Tibial nerve (tissue), 4 donors: ENCODE measurements around the gene TASL.

Source experiments
- EP300 ChIP-seq, 2 donors: sonication (generic); formaldehyde crosslinking; IDR thresholded peaks; one replicate each; pipeline ENCODE4 v1.6.1; 2017; ENCODE audit warnings: antibody characterized with exemption in 2 of 2, mild to moderate bottlenecking in 1 of 2
- TF ChIP-seq, protein P1 (sequence below), 5 experiments: fragments of 200-600 bp in 3 of 5; fragments of 450-650 bp in 2 of 5; sonication (generic) in 3 of 5; IDR thresholded peaks; one replicate each; pipeline ENCODE4 v1.5.1; 2016 to 2019; ENCODE audit warnings: antibody characterized with exemption in 5 of 5, mild to moderate bottlenecking in 3 of 5, moderate library complexity in 2 of 5

DNA sequence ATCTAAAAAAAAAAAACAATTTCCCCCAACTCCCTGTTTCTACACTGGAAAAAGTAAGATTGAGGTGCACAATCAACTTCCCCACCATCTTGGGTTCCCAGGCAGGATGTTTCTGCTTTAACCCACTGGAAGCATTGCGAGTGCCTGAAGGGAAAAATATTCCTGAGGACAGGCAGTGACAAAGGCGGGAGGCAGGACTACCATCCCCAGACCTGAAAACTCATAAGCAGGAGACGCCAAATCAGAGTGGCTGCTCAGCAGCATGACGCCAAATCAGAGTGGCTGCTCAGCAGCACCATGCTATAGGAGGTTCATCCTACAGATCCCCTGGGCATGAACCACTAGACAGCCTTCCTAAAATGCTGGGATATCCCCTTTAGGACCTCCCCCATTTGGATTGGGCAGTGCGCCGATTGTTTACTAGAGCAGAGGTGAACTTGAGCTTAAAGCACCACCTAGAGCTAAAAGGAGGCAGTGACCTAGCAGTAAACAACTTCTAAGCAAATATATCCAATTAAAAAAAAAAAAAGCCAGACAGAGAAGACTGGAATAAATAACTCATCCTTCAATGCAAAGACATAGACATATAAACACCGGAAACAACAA lies 40.7 kb upstream of the TASL start:
- TF ChIP-seq, protein P1, sequence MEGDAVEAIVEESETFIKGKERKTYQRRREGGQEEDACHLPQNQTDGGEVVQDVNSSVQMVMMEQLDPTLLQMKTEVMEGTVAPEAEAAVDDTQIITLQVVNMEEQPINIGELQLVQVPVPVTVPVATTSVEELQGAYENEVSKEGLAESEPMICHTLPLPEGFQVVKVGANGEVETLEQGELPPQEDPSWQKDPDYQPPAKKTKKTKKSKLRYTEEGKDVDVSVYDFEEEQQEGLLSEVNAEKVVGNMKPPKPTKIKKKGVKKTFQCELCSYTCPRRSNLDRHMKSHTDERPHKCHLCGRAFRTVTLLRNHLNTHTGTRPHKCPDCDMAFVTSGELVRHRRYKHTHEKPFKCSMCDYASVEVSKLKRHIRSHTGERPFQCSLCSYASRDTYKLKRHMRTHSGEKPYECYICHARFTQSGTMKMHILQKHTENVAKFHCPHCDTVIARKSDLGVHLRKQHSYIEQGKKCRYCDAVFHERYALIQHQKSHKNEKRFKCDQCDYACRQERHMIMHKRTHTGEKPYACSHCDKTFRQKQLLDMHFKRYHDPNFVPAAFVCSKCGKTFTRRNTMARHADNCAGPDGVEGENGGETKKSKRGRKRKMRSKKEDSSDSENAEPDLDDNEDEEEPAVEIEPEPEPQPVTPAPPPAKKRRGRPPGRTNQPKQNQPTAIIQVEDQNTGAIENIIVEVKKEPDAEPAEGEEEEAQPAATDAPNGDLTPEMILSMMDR (IDR thresholded peaks at IDR 0.05) = no peak
- no peak for TF ChIP-seq EP300 (IDR thresholded peaks at IDR 0.05)
